DOHH2 (cell line): ENCODE results near the gene WNT9B.

Source experiments
- EZH2phosphoT487 ChIP-seq: fragments of 200-600 bp; sonication (generic); IDR thresholded peaks from 2 replicates; pipeline ENCODE4 v1.6.1; 2017; ENCODE audit warnings: borderline replicate concordance, mild to moderate bottlenecking, antibody characterized with exemption, low read length, moderate library complexity, mixed read lengths
- TF ChIP-seq, protein P1 (sequence below): fragments of 200-600 bp; sonication (generic); IDR thresholded peaks from one replicate; pipeline ENCODE4 v1.5.1; 2014; ENCODE audit warnings: antibody characterized with exemption, mild to moderate bottlenecking, low read depth, low read length; ENCODE audit not compliant: poor library complexity, severe bottlenecking

DNA sequence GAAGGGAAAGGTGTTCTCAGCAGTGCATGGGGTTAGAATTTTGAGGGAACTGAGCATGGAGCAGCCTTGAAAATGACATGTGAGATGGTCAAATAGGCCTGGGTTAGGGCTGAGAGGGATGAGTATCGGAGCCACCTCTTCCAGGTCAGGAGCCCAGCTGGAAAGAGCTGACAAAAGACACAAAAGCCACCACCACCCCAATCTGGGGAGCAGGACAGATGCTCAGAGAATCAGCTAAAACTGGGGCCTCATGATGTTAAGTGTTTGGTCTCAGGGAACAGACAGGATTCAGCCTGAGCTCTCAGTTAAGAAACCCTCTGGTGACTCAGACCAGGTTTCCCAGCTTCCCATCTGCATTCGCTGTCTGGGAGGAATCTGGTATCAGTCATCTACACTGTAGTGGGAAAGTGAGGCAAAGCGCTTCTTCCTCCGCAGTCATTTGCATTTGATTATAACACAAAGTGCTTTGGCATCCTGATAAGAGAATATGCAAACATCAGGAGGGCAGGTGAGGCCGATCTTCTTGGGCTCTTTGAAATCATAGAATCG is 2.6 kb downstream of the WNT9B start:
- TF ChIP-seq, protein P1, sequence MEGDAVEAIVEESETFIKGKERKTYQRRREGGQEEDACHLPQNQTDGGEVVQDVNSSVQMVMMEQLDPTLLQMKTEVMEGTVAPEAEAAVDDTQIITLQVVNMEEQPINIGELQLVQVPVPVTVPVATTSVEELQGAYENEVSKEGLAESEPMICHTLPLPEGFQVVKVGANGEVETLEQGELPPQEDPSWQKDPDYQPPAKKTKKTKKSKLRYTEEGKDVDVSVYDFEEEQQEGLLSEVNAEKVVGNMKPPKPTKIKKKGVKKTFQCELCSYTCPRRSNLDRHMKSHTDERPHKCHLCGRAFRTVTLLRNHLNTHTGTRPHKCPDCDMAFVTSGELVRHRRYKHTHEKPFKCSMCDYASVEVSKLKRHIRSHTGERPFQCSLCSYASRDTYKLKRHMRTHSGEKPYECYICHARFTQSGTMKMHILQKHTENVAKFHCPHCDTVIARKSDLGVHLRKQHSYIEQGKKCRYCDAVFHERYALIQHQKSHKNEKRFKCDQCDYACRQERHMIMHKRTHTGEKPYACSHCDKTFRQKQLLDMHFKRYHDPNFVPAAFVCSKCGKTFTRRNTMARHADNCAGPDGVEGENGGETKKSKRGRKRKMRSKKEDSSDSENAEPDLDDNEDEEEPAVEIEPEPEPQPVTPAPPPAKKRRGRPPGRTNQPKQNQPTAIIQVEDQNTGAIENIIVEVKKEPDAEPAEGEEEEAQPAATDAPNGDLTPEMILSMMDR, result no peak
- TF ChIP-seq EZH2phosphoT487, result no peak
